GM12878 (cell line): ENCODE data around the gene PNLDC1.

ENCODE experiments used
- RAD21 ChIP-seq: IDR thresholded peaks from 2 replicates; pipeline ENCODE4 v1.6.1; 2011; ENCODE audit warnings: mild to moderate bottlenecking, low read depth, low read length, moderate library complexity; ENCODE audit not compliant: insufficient read depth
- RFX5 ChIP-seq: IDR thresholded peaks from 2 replicates; pipeline ENCODE4 v1.6.1; 2011; ENCODE audit warnings: low read depth, low read length, improper control_type of control experiment
- SIN3A ChIP-seq: IDR thresholded peaks from 2 replicates; pipeline ENCODE4 v1.6.1; 2012; ENCODE audit warnings: low read depth, low read length, improper control_type of control experiment
- SPI1 ChIP-seq: IDR thresholded peaks from 2 replicates; pipeline ENCODE4 v1.6.1; 2011; ENCODE audit warnings: low read depth, mild to moderate bottlenecking, low read length, moderate library complexity, borderline replicate concordance; ENCODE audit not compliant: insufficient read depth
- TF ChIP-seq, protein P1 (sequence below), 3 experiments: IDR thresholded peaks in 2 of 3; conservative IDR thresholded peaks in 1 of 3; 2 replicates each; pipeline ENCODE4 v1.5.1; 2011; ENCODE audit warnings: low read depth in 3 of 3, low read length in 3 of 3, mild to moderate bottlenecking in 3 of 3, control low read depth in 2 of 3, moderate library complexity in 2 of 3, inconsistent platforms in 1 of 3, mixed read lengths in 1 of 3; ENCODE audit not compliant: control insufficient read depth in 2 of 3, insufficient read depth in 1 of 3; ENCODE audit errors: extremely low read depth in 1 of 3
- TF ChIP-seq, protein P2 (sequence below): IDR thresholded peaks from 2 replicates; pipeline ENCODE4 v1.6.1; 2011; ENCODE audit warnings: low read depth, mild to moderate bottlenecking, low read length, moderate library complexity, borderline replicate concordance; ENCODE audit errors: extremely low read depth
- TF ChIP-seq, protein P3 (sequence below): IDR thresholded peaks from 2 replicates; pipeline ENCODE4 v1.6.1; 2012; ENCODE audit warnings: low read depth, low read length, improper control_type of control experiment
- TF ChIP-seq, protein P4 (sequence below): IDR thresholded peaks from 2 replicates; pipeline ENCODE4 v1.6.1; 2012; ENCODE audit warnings: low read depth, low read length, improper control_type of control experiment

DNA sequence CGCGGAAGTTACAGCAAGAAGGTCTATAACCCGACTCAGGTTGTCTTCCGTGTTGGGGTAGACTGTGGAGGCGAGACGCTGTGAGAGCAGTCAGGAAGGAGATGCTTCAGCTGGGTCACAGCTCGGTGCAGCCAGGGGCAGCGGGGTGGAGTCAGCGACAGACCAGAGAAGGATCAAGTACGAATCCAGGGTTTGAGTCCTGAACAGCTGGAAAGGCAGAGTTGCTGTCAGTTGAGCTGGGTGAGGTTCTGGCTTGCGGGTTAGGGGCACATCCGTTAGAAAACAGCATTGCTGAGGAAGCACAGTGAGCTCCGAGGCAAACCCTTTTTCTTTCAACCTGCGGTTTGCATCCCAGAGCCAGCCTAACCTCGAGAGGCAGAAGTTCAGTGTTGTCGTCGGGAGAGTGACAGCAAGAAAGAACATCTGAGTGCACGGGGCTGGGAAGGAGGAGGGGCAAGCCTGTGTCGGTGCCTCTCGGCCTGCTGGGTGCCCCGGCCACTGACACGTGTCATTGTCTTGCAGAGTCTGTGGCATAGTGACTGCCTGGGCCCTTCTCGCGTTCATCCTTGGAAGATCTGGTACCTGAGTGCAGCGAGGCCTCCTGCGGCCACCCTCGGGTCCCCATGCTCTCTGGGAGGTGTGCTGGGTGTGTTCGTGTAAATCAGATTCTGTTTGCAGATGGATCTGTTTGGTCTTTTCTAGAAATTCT is 20.0 kb downstream of the PNLDC1 start:
- TF ChIP-seq, protein P1, sequence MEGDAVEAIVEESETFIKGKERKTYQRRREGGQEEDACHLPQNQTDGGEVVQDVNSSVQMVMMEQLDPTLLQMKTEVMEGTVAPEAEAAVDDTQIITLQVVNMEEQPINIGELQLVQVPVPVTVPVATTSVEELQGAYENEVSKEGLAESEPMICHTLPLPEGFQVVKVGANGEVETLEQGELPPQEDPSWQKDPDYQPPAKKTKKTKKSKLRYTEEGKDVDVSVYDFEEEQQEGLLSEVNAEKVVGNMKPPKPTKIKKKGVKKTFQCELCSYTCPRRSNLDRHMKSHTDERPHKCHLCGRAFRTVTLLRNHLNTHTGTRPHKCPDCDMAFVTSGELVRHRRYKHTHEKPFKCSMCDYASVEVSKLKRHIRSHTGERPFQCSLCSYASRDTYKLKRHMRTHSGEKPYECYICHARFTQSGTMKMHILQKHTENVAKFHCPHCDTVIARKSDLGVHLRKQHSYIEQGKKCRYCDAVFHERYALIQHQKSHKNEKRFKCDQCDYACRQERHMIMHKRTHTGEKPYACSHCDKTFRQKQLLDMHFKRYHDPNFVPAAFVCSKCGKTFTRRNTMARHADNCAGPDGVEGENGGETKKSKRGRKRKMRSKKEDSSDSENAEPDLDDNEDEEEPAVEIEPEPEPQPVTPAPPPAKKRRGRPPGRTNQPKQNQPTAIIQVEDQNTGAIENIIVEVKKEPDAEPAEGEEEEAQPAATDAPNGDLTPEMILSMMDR (IDR thresholded peaks at IDR 0.05 in 2 of 3, conservative IDR thresholded peaks at IDR 0.05 in 1 of 3; ENCODE audit: control insufficient read depth in 2 of 3, extremely low read depth in 1 of 3, insufficient read depth in 1 of 3, low read depth in 3 of 3, low read length in 3 of 3), result no peak
- TF ChIP-seq, protein P2, sequence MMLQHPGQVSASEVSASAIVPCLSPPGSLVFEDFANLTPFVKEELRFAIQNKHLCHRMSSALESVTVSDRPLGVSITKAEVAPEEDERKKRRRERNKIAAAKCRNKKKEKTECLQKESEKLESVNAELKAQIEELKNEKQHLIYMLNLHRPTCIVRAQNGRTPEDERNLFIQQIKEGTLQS, result no peak
- TF ChIP-seq SIN3A (no peak), RFX5 (no peak), SPI1 (no peak), RAD21 (no peak)
- TF ChIP-seq, protein P3, sequence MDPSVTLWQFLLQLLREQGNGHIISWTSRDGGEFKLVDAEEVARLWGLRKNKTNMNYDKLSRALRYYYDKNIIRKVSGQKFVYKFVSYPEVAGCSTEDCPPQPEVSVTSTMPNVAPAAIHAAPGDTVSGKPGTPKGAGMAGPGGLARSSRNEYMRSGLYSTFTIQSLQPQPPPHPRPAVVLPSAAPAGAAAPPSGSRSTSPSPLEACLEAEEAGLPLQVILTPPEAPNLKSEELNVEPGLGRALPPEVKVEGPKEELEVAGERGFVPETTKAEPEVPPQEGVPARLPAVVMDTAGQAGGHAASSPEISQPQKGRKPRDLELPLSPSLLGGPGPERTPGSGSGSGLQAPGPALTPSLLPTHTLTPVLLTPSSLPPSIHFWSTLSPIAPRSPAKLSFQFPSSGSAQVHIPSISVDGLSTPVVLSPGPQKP, result no peak
- TF ChIP-seq, protein P4, sequence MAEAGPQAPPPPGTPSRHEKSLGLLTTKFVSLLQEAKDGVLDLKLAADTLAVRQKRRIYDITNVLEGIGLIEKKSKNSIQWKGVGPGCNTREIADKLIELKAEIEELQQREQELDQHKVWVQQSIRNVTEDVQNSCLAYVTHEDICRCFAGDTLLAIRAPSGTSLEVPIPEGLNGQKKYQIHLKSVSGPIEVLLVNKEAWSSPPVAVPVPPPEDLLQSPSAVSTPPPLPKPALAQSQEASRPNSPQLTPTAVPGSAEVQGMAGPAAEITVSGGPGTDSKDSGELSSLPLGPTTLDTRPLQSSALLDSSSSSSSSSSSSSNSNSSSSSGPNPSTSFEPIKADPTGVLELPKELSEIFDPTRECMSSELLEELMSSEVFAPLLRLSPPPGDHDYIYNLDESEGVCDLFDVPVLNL, result no peak
